ENCODE data around the gene OPTN.
"Not testable (repeated sequence)": the region's sequence is repeated elsewhere in the genome, so short reads cannot be mapped to it uniquely, and the experiment has no call there.

The OPTN gene

GRCh38 chr10:13120786-13121499 lies 21.0 kb downstream of the OPTN start:
- DNase-seq (ENCODE audit: low read depth), result no peak

GRCh38 chr10:13121500-13121854 lies 21.5 kb downstream of the OPTN start:
- DNase-seq (ENCODE audit: low read depth), result no peak

- no peak for DNase-seq (ENCODE audit: low read depth)
Measured at GRCh38 chr10:13136651-13137050, 36.7 kb downstream of the OPTN start.

- no peak for DNase-seq (ENCODE audit: low read depth)
Measured at GRCh38 chr10:13139150-13139549, 39.2 kb downstream of the OPTN start.

- DNase-seq (ENCODE audit: low read depth), result no peak
Measured at GRCh38 chr10:13139676-13140075, 39.7 kb downstream of the OPTN start.

- no peak for DNase-seq (ENCODE audit: low read depth)
Measured at GRCh38 chr10:13140627-13141190, 40.7 kb downstream of the OPTN start.

GRCh38 chr10:13143766-13144165 lies 43.8 kb downstream of the OPTN start:
- no peak for DNase-seq (ENCODE audit: low read depth)

- no peak for DNase-seq (ENCODE audit: low read depth)
Measured at GRCh38 chr10:13144814-13145213, 44.9 kb downstream of the OPTN start.

GRCh38 chr10:13146379-13146778 lies 46.4 kb downstream of the OPTN start:
- no peak for DNase-seq (ENCODE audit: low read depth)

GRCh38 chr10:13147161-13147560 lies 47.2 kb downstream of the OPTN start:
- no peak for DNase-seq (ENCODE audit: low read depth)

- no peak for DNase-seq (ENCODE audit: low read depth)
Measured at GRCh38 chr10:13152296-13152695, 52.3 kb downstream of the OPTN start.

- DNase-seq (ENCODE audit: low read depth), result not testable (repeated sequence)
Measured at GRCh38 chr10:13155860-13156259, 55.9 kb downstream of the OPTN start.

- no peak for DNase-seq (ENCODE audit: low read depth)
Measured at GRCh38 chr10:13158401-13158800, 58.4 kb downstream of the OPTN start.

GRCh38 chr10:13160934-13161856 lies 61.2 kb downstream of the OPTN start, which contains the start of gene MCM10:
Gene MCM10 (plus strand): TSS chr10:13161558. CDS start chr10:13164203, 2,645 bp downstream.
- DNase-seq (ENCODE audit: low read depth), result peak; percentile 82

- no peak for DNase-seq (ENCODE audit: low read depth)
Measured at GRCh38 chr10:13161857-13162271, 61.9 kb downstream of the OPTN start.

GRCh38 chr10:13163859-13164258 lies 63.9 kb downstream of the OPTN start:
- DNase-seq (ENCODE audit: low read depth), result no peak

GRCh38 chr10:13165177-13165576 lies 65.2 kb downstream of the OPTN start:
- DNase-seq (ENCODE audit: low read depth), result no peak

GRCh38 chr10:13167568-13167967 lies 67.6 kb downstream of the OPTN start:
- DNase-seq (ENCODE audit: low read depth), result no peak

- no peak for DNase-seq (ENCODE audit: low read depth)
Measured at GRCh38 chr10:13168781-13169180, 68.8 kb downstream of the OPTN start.

- no peak for DNase-seq (ENCODE audit: low read depth)
Measured at GRCh38 chr10:13173616-13174015, 73.7 kb downstream of the OPTN start.

- no peak for DNase-seq (ENCODE audit: low read depth)
Measured at GRCh38 chr10:13180788-13181187, 80.8 kb downstream of the OPTN start.

- DNase-seq (ENCODE audit: low read depth), result no peak
Measured at GRCh38 chr10:13182424-13182823, 82.5 kb downstream of the OPTN start.

GRCh38 chr10:13183625-13184024 lies 83.7 kb downstream of the OPTN start:
- no peak for DNase-seq (ENCODE audit: low read depth)

All from HS-5 (cell line).